NCI-H1930 (cell line): Measurements from ENCODE around the gene GLIS1.
"Not testable (repeated sequence)": the region's sequence is repeated elsewhere in the genome, so short reads cannot be mapped to it uniquely, and the experiment has no call there.

Experiments used
- DNase-seq, 2 experiments: peaks; one replicate each; lab custom pipeline; 2025; lab: John Stamatoyannopoulos, UW

Gene GLIS1

GRCh38 chr1:53654216-53655210, 84.5 kb downstream of the GLIS1 start:
- no peak for DNase-seq

- no peak for DNase-seq
Measured at GRCh38 chr1:53653631-53654030, 85.3 kb downstream of the GLIS1 start.

- DNase-seq = no peak
Measured at GRCh38 chr1:53653200-53653575, 85.8 kb downstream of the GLIS1 start.

GRCh38 chr1:53652441-53653199, 86.3 kb downstream of the GLIS1 start:
- DNase-seq = no peak

GRCh38 chr1:53651356-53651755, 87.6 kb downstream of the GLIS1 start:
- no peak for DNase-seq

- DNase-seq = no peak
Measured at GRCh38 chr1:53648516-53648915, 90.4 kb downstream of the GLIS1 start.

GRCh38 chr1:53647915-53648314, 91.0 kb downstream of the GLIS1 start:
- DNase-seq = not testable (repeated sequence)

- DNase-seq = no peak
Measured at GRCh38 chr1:53646732-53647131, 92.2 kb downstream of the GLIS1 start.

- DNase-seq = no peak
Measured at GRCh38 chr1:53645690-53646078, 93.3 kb downstream of the GLIS1 start.

- no peak for DNase-seq
Measured at GRCh38 chr1:53644909-53645689, 93.9 kb downstream of the GLIS1 start.

GRCh38 chr1:53644496-53644895, 94.5 kb downstream of the GLIS1 start:
- no peak for DNase-seq

- no peak for DNase-seq
Measured at GRCh38 chr1:53643881-53644390, 95.0 kb downstream of the GLIS1 start.

GRCh38 chr1:53643041-53643880, 95.7 kb downstream of the GLIS1 start:
- DNase-seq = no peak

- DNase-seq = no peak
Measured at GRCh38 chr1:53642607-53643006, 96.4 kb downstream of the GLIS1 start.

GRCh38 chr1:53642215-53642555, 96.8 kb downstream of the GLIS1 start:
- no peak for DNase-seq

- no peak for DNase-seq
Measured at GRCh38 chr1:53641481-53642214, 97.3 kb downstream of the GLIS1 start.

- DNase-seq = no peak
Measured at GRCh38 chr1:53640701-53641075, 98.3 kb downstream of the GLIS1 start.

- DNase-seq = no peak
Measured at GRCh38 chr1:53639996-53640700, 98.8 kb downstream of the GLIS1 start.

- no peak for DNase-seq
Measured at GRCh38 chr1:53639251-53639763, 99.7 kb downstream of the GLIS1 start.
